GM21360 (cell line): Measurements from ENCODE around the gene CCZ1.
"Not testable (repeated sequence)": the region's sequence is repeated elsewhere in the genome, so short reads cannot be mapped to it uniquely, and the experiment has no call there.

Experiments
- ATAC-seq: cut with Tn5 transposase; IDR thresholded peaks from one replicate; pipeline ENCODE4 v1.9.1; 2021; ENCODE audit warnings: mild to moderate bottlenecking, moderate library complexity; ENCODE audit not compliant: unreplicated experiment

The CCZ1 gene

GRCh38 chr7:5898480-5899224, at the start of gene CCZ1:
Gene CCZ1, plus strand, starts transcription at chr7:5898733. Its CDS starts 67 bp downstream, at chr7:5898800.
- ATAC-seq, result peak; percentile 80

GRCh38 chr7:5850944-5851343, 47.6 kb upstream of the CCZ1 start:
- no peak for ATAC-seq

- no peak for ATAC-seq
Measured at GRCh38 chr7:5854738-5855137, 43.8 kb upstream of the CCZ1 start.

- ATAC-seq, result not testable (repeated sequence)
Measured at GRCh38 chr7:5857041-5857575, 41.4 kb upstream of the CCZ1 start.

GRCh38 chr7:5858494-5858893, 40.0 kb upstream of the CCZ1 start:
- not testable (repeated sequence) for ATAC-seq

- not testable (repeated sequence) for ATAC-seq
Measured at GRCh38 chr7:5861281-5861680, 37.3 kb upstream of the CCZ1 start.

GRCh38 chr7:5862753-5863366, 35.7 kb upstream of the CCZ1 start:
- ATAC-seq, result not testable (repeated sequence)

- not testable (repeated sequence) for ATAC-seq
Measured at GRCh38 chr7:5865279-5865931, 33.1 kb upstream of the CCZ1 start.

- ATAC-seq, result no peak
Measured at GRCh38 chr7:5867060-5867459, 31.5 kb upstream of the CCZ1 start.

- ATAC-seq, result not testable (repeated sequence)
Measured at GRCh38 chr7:5868928-5869341, 29.6 kb upstream of the CCZ1 start.

GRCh38 chr7:5869691-5870090, 28.8 kb upstream of the CCZ1 start:
- no peak for ATAC-seq

- ATAC-seq, result no peak
Measured at GRCh38 chr7:5870311-5870710, 28.2 kb upstream of the CCZ1 start.

GRCh38 chr7:5872326-5872725, 26.2 kb upstream of the CCZ1 start:
- no peak for ATAC-seq

- ATAC-seq, result not testable (repeated sequence)
Measured at GRCh38 chr7:5879591-5879990, 18.9 kb upstream of the CCZ1 start.

GRCh38 chr7:5880106-5880505, 18.4 kb upstream of the CCZ1 start:
- not testable (repeated sequence) for ATAC-seq

- ATAC-seq, result not testable (repeated sequence)
Measured at GRCh38 chr7:5884431-5884830, 14.1 kb upstream of the CCZ1 start.

GRCh38 chr7:5888021-5888420, 10.5 kb upstream of the CCZ1 start:
- not testable (repeated sequence) for ATAC-seq

- ATAC-seq, result not testable (repeated sequence)
Measured at GRCh38 chr7:5890244-5890643, 8.3 kb upstream of the CCZ1 start.

GRCh38 chr7:5892498-5892897, 6.0 kb upstream of the CCZ1 start:
- ATAC-seq, result no peak

GRCh38 chr7:5897369-5897919, 1.1 kb upstream of the CCZ1 start:
- not testable (repeated sequence) for ATAC-seq

- ATAC-seq, result not testable (repeated sequence)
Measured at GRCh38 chr7:5903002-5903401, 4.5 kb downstream of the CCZ1 start.
